Neuronal stem cell (in vitro differentiated cells): ENCODE results near the gene BTRC.

ENCODE experiments used
- DNase-seq: peaks from one replicate; pipeline ENCODE4 v3.0.0-alpha.2; 2013; ENCODE audit warnings: low spot score
- H2AFZ ChIP-seq: one replicate; pipeline ENCODE4 v1.6.1; 2013; ENCODE audit warnings: mild to moderate bottlenecking, low read length, inconsistent platforms
- H2AK5ac ChIP-seq: 2 replicates; pipeline ENCODE4 v1.6.1; 2013; ENCODE audit warnings: low read depth, mild to moderate bottlenecking, inconsistent platforms, low read length, moderate library complexity, mixed read lengths
- H2BK120ac ChIP-seq: 2 replicates; pipeline ENCODE4 v1.6.1; 2013; ENCODE audit warnings: low read depth, mild to moderate bottlenecking, inconsistent platforms, low read length, moderate library complexity, mixed read lengths
- H2BK12ac ChIP-seq: one replicate; pipeline ENCODE4 v1.6.1; 2013; ENCODE audit warnings: low read length, inconsistent platforms
- H2BK15ac ChIP-seq: 2 replicates; pipeline ENCODE4 v1.6.1; 2013; ENCODE audit warnings: mild to moderate bottlenecking, low read length, inconsistent platforms, mixed read lengths
- H2BK5ac ChIP-seq: one replicate; pipeline ENCODE4 v1.6.1; 2013; ENCODE audit warnings: inconsistent platforms, mild to moderate bottlenecking, low read length, moderate library complexity
- H3K14ac ChIP-seq: one replicate; pipeline ENCODE4 v1.6.1; 2013; ENCODE audit warnings: low read length, inconsistent platforms
- H3K18ac ChIP-seq: 2 replicates; pipeline ENCODE4 v1.6.1; 2013; ENCODE audit warnings: low read length, inconsistent platforms
- H3K23ac ChIP-seq: 2 replicates; pipeline ENCODE4 v1.6.1; 2013; ENCODE audit warnings: low read depth, mild to moderate bottlenecking, mixed read lengths, low read length, inconsistent platforms; ENCODE audit not compliant: poor library complexity
- H3K27ac ChIP-seq: replicated peaks from 3 replicates; pipeline ENCODE4 v1.5.1; 2013; ENCODE audit warnings: low read length, inconsistent platforms
- H3K27me3 ChIP-seq, 3 experiments: 2 replicates each; pipeline ENCODE4 v1.6.1; 2013; ENCODE audit warnings: low read length in 3 of 3, mild to moderate bottlenecking in 2 of 3, inconsistent platforms in 1 of 3, low read depth in 1 of 3, mixed read lengths in 1 of 3, moderate library complexity in 1 of 3; ENCODE audit not compliant: control insufficient read depth in 3 of 3, insufficient read depth in 3 of 3
- H3K36me3 ChIP-seq, 2 donors: replicated peaks in 1 of 2; 2 replicates each; pipeline ENCODE4 v1.6.1; 2013; ENCODE audit warnings: low read length in 2 of 2; ENCODE audit not compliant: control insufficient read depth in 2 of 2, insufficient read depth in 2 of 2
- H3K4ac ChIP-seq: 2 replicates; pipeline ENCODE4 v1.6.1; 2013; ENCODE audit warnings: inconsistent platforms, mild to moderate bottlenecking, low read length, moderate library complexity
- H3K4me1 ChIP-seq, 2 donors: 1 replicate in 1 of 2; 2 replicates in 1 of 2; pipeline ENCODE4 v1.6.1; 2013; ENCODE audit warnings: low read length in 2 of 2, low read depth in 1 of 2; ENCODE audit not compliant: control insufficient read depth in 2 of 2, insufficient read depth in 1 of 2
- H3K4me2 ChIP-seq: one replicate; pipeline ENCODE4 v1.6.1; 2013; ENCODE audit warnings: mild to moderate bottlenecking, low read length, inconsistent platforms; ENCODE audit not compliant: insufficient read depth, poor library complexity, severe bottlenecking
- H3K4me3 ChIP-seq, 2 donors: 2 replicates each; pipeline ENCODE4 v1.5.1; 2013; ENCODE audit warnings: low read length in 2 of 2, mild to moderate bottlenecking in 2 of 2, inconsistent platforms in 1 of 2, moderate library complexity in 1 of 2
- H3K79me1 ChIP-seq: one replicate; pipeline ENCODE4 v1.6.1; 2013; ENCODE audit warnings: low read depth, mild to moderate bottlenecking, inconsistent platforms, low read length, moderate library complexity
- H3K9ac ChIP-seq: one replicate; pipeline ENCODE4 v1.6.1; 2013; ENCODE audit warnings: mild to moderate bottlenecking, low read depth, low read length, inconsistent platforms; ENCODE audit not compliant: poor library complexity
- H3K9me3 ChIP-seq, 2 donors: replicated peaks in 1 of 2; 2 replicates each; pipeline versions ENCODE3 to v1.6.1; 2013; ENCODE audit warnings: low read length in 2 of 2, mild to moderate bottlenecking in 2 of 2, inconsistent platforms in 1 of 2, low read depth in 1 of 2, mixed read lengths in 1 of 2, moderate library complexity in 1 of 2; ENCODE audit not compliant: control insufficient read depth in 2 of 2, insufficient read depth in 1 of 2
- H4K8ac ChIP-seq: one replicate; pipeline ENCODE4 v1.6.1; 2013; ENCODE audit warnings: low read depth, mild to moderate bottlenecking, inconsistent platforms, low read length, moderate library complexity
- H4K91ac ChIP-seq: one replicate; pipeline ENCODE4 v1.6.1; 2013; ENCODE audit warnings: low read length, low read depth, mild to moderate bottlenecking, inconsistent platforms; ENCODE audit not compliant: poor library complexity
- WGBS, 2 donors: extraction: QIAGEN DNeasy Blood & Tissue Kit; methylation state at CpG; one replicate each; pipeline ENCODE4 v1.1.7; 2013; ENCODE audit warnings: missing lambda C conversion rate in 2 of 2, mixed read lengths in 1 of 2; ENCODE audit not compliant: insufficient read length in 2 of 2, insufficient replicate concordance in 1 of 2; ENCODE audit errors: extremely low coverage in 2 of 2; 5-methylcytosine and 5-hydroxymethylcytosine counted together

BTRC gene

GRCh38 chr10:101310529-101311184, 43.3 kb upstream of the BTRC start:
- Histone ChIP-seq H3K27ac (no peak overlapping the region), H3K36me3 (no peaks in the 10 kb centered on the region), H2BK12ac (peak overlapping the region; percentile 25), H2BK120ac (no peak overlapping the region), H3K4me1 (peaks cover 0 to 11% of the 10 kb centered on the region in 2 donors), H2AK5ac (peak overlapping the region; percentile 49), H3K27me3 (peaks cover 0 to 78% (median 2%) of the 10 kb centered on the region in 3 experiments), H3K18ac (no peak overlapping the region), H3K9me3 (peaks cover 0 to 2% of the 10 kb centered on the region in 2 donors), H3K4me3 (no peak overlapping the region), H3K4ac (no peak overlapping the region), H4K91ac (no peak overlapping the region), H3K23ac (no peak overlapping the region), H3K4me2 (peak overlapping the region; percentile 32), H3K9ac (peak overlapping the region; percentile 9), H4K8ac (no peak overlapping the region), H3K79me1 (no peaks in the 10 kb centered on the region), H3K14ac (no peak overlapping the region), H2BK5ac (no peak overlapping the region), H2BK15ac (peak overlapping the region; percentile 50), H2AFZ (peak overlapping the region; percentile 53)
- WGBS, 2 donors: no CpG with 5 or more reads among the region's 25 CpGs
- no peak for DNase-seq

GRCh38 chr10:101311185-101312066, 42.5 kb upstream of the BTRC start:
- Histone ChIP-seq H3K4me3 (no peak overlapping the region), H3K18ac (no peak overlapping the region), H2AK5ac (no peak overlapping the region)

DNA sequence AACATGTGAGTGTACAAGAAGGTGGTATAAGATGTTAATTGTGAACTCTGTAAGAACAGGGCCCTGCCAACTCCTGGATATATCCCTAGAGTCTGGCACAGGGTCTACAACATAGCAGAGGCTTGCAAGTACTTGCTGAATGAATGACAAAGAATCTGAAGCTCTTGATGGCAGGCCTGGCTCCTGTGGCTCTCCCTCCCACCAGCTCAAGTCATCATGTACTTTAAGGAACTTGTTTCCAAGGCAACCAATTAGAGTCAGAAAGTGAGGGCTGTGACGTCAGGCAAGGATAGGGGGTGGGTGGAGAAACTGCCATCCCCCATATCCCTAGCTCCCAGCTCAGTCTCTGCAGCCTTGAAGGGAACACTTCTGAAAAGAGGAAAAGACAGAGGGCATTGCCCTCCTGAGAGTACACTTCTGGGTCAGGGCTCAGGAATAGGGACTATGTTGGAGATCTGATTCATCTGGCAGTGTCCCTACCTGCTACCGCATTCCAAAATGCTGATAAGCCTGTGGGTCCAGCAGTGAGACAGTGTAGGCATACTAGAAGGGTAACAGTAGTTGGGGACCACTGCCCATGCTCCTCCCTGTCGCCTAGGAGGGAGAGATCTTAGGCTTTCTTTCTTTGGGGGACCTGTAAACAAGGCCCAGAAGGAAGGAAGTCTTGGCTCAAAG, 34.6 kb upstream of the BTRC start:
- Histone ChIP-seq H4K91ac (no peak overlapping the region), H2BK120ac (no peak overlapping the region), H3K23ac (no peak overlapping the region), H3K79me1 (no peaks in the 10 kb centered on the region), H2AFZ (no peak overlapping the region), H2BK12ac (no peak overlapping the region), H3K9me3 (no peaks in the 10 kb centered on the region), H3K4me3 (no peak overlapping the region), H3K4me2 (no peak overlapping the region), H3K36me3 (no peaks in the 10 kb centered on the region), H2BK15ac (no peak overlapping the region), H3K4me1 (peaks cover 0 to 28% of the 10 kb centered on the region in 2 donors), H3K27me3 (peaks cover 0 to 73% (median 0%) of the 10 kb centered on the region in 3 experiments), H3K27ac (no peak overlapping the region), H3K18ac (no peak overlapping the region), H2AK5ac (no peak overlapping the region), H2BK5ac (no peak overlapping the region), H3K14ac (no peak overlapping the region), H3K9ac (no peak overlapping the region), H3K4ac (no peak overlapping the region), H4K8ac (no peak overlapping the region)
- no peak for DNase-seq
- WGBS, 2 donors: no CpG with 5 or more reads among the region's 3 CpGs

More at GRCh38 chr10:101311185-101312066, 42.5 kb upstream of the BTRC start:
- peaks cover 0 to 8% of the 10 kb centered on the region in 2 donors for H3K4me1 ChIP-seq
- no peak overlapping the region for H3K27ac ChIP-seq
- no peak overlapping the region for H4K8ac ChIP-seq
- H4K91ac ChIP-seq: no peak overlapping the region
- no peak overlapping the region for H2BK5ac ChIP-seq
- no peak overlapping the region for H3K14ac ChIP-seq
- H3K4ac ChIP-seq: no peak overlapping the region
- H3K27me3 ChIP-seq: peaks cover 0 to 73% (median 2%) of the 10 kb centered on the region in 3 experiments
- no peak overlapping the region for H3K4me2 ChIP-seq
- DNase-seq: no peak
- H3K9ac ChIP-seq: no peak overlapping the region
- H2AFZ ChIP-seq: peak overlapping the region; percentile 53
- H2BK12ac ChIP-seq: no peak overlapping the region
- no peak overlapping the region for H3K23ac ChIP-seq
- H3K36me3 ChIP-seq: no peaks in the 10 kb centered on the region
- H3K9me3 ChIP-seq: peaks cover 0 to 2% of the 10 kb centered on the region in 2 donors
- no peak overlapping the region for H2BK120ac ChIP-seq
- no CpG with 5 or more reads among the region's 15 CpGs for WGBS, 2 donors
- H3K79me1 ChIP-seq: no peaks in the 10 kb centered on the region
- H2BK15ac ChIP-seq: no peak overlapping the region
